WTC11 (cell line): ENCODE results near the gene FGFR1OP2. TPM values are rescaled to one million over a fixed set of nuclear protein-coding genes. Genes with fewer than 3 reads are reported as not detected.

Source experiments
- ATAC-seq: fragments of 200-7000 bp; cut with Tn5 transposase; 2 replicates; pipeline ENCODE4 v1.10.0; 2021; ENCODE audit warnings: mild to moderate bottlenecking, moderate library complexity
- CTCF ChIA-PET: fragments of 300-600 bp; sonication (Branson Sonifier 250); formaldehyde crosslinking; loops from one replicate; lab custom pipeline; 2021; ENCODE audit warnings: antibody characterized with exemption; lab: Charles Lee
- POLR2A ChIA-PET: fragments of 350-600 bp; sonication (Branson Sonifier 250); formaldehyde crosslinking; loops from one replicate; lab custom pipeline; 2021; ENCODE audit warnings: antibody characterized with exemption; lab: Charles Lee
- DNase-seq: peaks from one replicate; pipeline ENCODE4 v3.0.0; 2021; ENCODE audit warnings: low spot score
- H3K27ac Mint-ChIP-seq: 2 replicates; pipeline ENCODE4 v1.8.0; 2021; ENCODE audit warnings: mixed read lengths
- H3K27me3 Mint-ChIP-seq: 2 replicates; pipeline ENCODE4 v1.8.0; 2021; ENCODE audit warnings: low read depth, mild to moderate bottlenecking, moderate library complexity, mixed read lengths
- H3K36me3 Mint-ChIP-seq: 2 replicates; pipeline ENCODE4 v1.8.0; 2021; ENCODE audit warnings: mixed read lengths
- H3K4me1 Mint-ChIP-seq: 2 replicates; pipeline ENCODE4 v1.8.0; 2022; ENCODE audit warnings: mixed read lengths
- H3K4me3 Mint-ChIP-seq: 2 replicates; pipeline ENCODE4 v1.8.0; 2021; ENCODE audit warnings: mild to moderate bottlenecking, moderate library complexity, mixed read lengths
- H3K9me3 Mint-ChIP-seq: 2 replicates; pipeline ENCODE4 v1.8.0; 2021; ENCODE audit warnings: mixed read lengths
- CDX4 ChIP-seq: fragments of 250-450 bp; sonication (Bioruptor Pico); IDR thresholded peaks from 2 replicates; pipeline ENCODE4 v1.9.0; 2021; ENCODE audit warnings: moderate library complexity, mild to moderate bottlenecking, inconsistent platforms, borderline replicate concordance
- EMX1 ChIP-seq: fragments of 250-450 bp; sonication (Bioruptor Pico); IDR thresholded peaks from 2 replicates; pipeline ENCODE4 v1.8.0; 2021; ENCODE audit warnings: mild to moderate bottlenecking
- ESRRA ChIP-seq: sonication (generic); formaldehyde crosslinking; IDR thresholded peaks from 2 replicates; pipeline ENCODE4 v1.8.1; 2022; ENCODE audit warnings: mild to moderate bottlenecking, missing genetic modification reagents, borderline replicate concordance
- ETV6 ChIP-seq: sonication (generic); formaldehyde crosslinking; IDR thresholded peaks from 2 replicates; pipeline ENCODE4 v1.8.1; 2022; ENCODE audit warnings: mild to moderate bottlenecking, missing genetic modification reagents
- FOXP1 ChIP-seq: sonication (generic); formaldehyde crosslinking; IDR thresholded peaks from 2 replicates; pipeline ENCODE4 v1.8.0; 2022; ENCODE audit warnings: missing genetic modification reagents, mild to moderate bottlenecking, moderate library complexity, borderline replicate concordance
- HMGA2 ChIP-seq: fragments of 250-450 bp; sonication (Bioruptor Pico); IDR thresholded peaks from 2 replicates; pipeline ENCODE4 v1.4.0; 2021; ENCODE audit warnings: mild to moderate bottlenecking, moderate library complexity
- MYBL2 ChIP-seq: sonication (generic); formaldehyde crosslinking; IDR thresholded peaks from 2 replicates; pipeline ENCODE4 v1.8.1; 2023; ENCODE audit warnings: mild to moderate bottlenecking, moderate library complexity, missing genetic modification reagents
- NR1H2 ChIP-seq: sonication (generic); formaldehyde crosslinking; IDR thresholded peaks from 2 replicates; pipeline ENCODE4 v1.9.0; 2021; ENCODE audit warnings: mild to moderate bottlenecking, moderate library complexity, missing genetic modification reagents
- NR2C2 ChIP-seq: sonication (generic); formaldehyde crosslinking; IDR thresholded peaks from 2 replicates; pipeline ENCODE4 v1.8.0; 2022; ENCODE audit warnings: mild to moderate bottlenecking, missing genetic modification reagents
- OVOL2 ChIP-seq: fragments of 250-450 bp; sonication (Bioruptor Pico); IDR thresholded peaks from 2 replicates; pipeline ENCODE4 v1.9.0; 2021; ENCODE audit warnings: mild to moderate bottlenecking, borderline replicate concordance
- SMAD3 ChIP-seq: sonication (generic); formaldehyde crosslinking; IDR thresholded peaks from 2 replicates; pipeline ENCODE4 v1.8.0; 2022; ENCODE audit warnings: missing genetic modification reagents, mild to moderate bottlenecking, borderline replicate concordance
- TCF7 ChIP-seq: sonication (generic); formaldehyde crosslinking; IDR thresholded peaks from 2 replicates; pipeline ENCODE4 v1.8.0; 2022; ENCODE audit warnings: mild to moderate bottlenecking, low read depth, missing genetic modification reagents, moderate library complexity
- TP53 ChIP-seq: sonication (generic); formaldehyde crosslinking; IDR thresholded peaks from 2 replicates; pipeline ENCODE4 v1.8.1; 2023; ENCODE audit warnings: mild to moderate bottlenecking, missing genetic modification reagents
- ZNF121 ChIP-seq: sonication (generic); formaldehyde crosslinking; IDR thresholded peaks from 2 replicates; pipeline ENCODE4 v1.8.0; 2023; ENCODE audit warnings: missing genetic modification reagents
- ZNF219 ChIP-seq: sonication (generic); formaldehyde crosslinking; IDR thresholded peaks from 2 replicates; pipeline ENCODE4 v1.8.0; 2023; ENCODE audit warnings: missing genetic modification reagents, mild to moderate bottlenecking, borderline replicate concordance
- total RNA-seq: library from RNA; stranded (reverse); gene quantifications from 3 replicates; pipeline ENCODE4 v1.2.3, GENCODE V29; 2021
- TF ChIP-seq, protein P1 (sequence below): fragments of 250-450 bp; sonication (Bioruptor Pico); IDR thresholded peaks from 2 replicates; pipeline ENCODE4 v1.9.0; 2021; ENCODE audit warnings: mild to moderate bottlenecking, borderline replicate concordance
- TF ChIP-seq, protein P2 (sequence below): sonication (generic); formaldehyde crosslinking; IDR thresholded peaks from 2 replicates; pipeline ENCODE4 v1.8.0; 2023; ENCODE audit warnings: missing genetic modification reagents, mild to moderate bottlenecking, borderline replicate concordance
- TF ChIP-seq, protein P3 (sequence below): sonication (generic); formaldehyde crosslinking; IDR thresholded peaks from 2 replicates; pipeline ENCODE4 v1.8.1; 2023; ENCODE audit warnings: mild to moderate bottlenecking, moderate library complexity, missing genetic modification reagents

FGFR1OP2 gene
- total RNA-seq, 1 experiment from 2014 or later: 28.9 TPM

GRCh38 chr12:27012239-27012981, 74.1 kb downstream of the FGFR1OP2 start:
- peaks cover 45% of the 10 kb centered on the region for H3K4me1 Mint-ChIP-seq
- H3K36me3 Mint-ChIP-seq: no peaks in the 10 kb centered on the region
- TF ChIP-seq ZNF219 (CRISPR knock-in tag): no peak
- TF ChIP-seq HMGA2 (CRISPR knock-in tag): no peak
- TF ChIP-seq ZNF121: no peak
- TF ChIP-seq, protein P1, sequence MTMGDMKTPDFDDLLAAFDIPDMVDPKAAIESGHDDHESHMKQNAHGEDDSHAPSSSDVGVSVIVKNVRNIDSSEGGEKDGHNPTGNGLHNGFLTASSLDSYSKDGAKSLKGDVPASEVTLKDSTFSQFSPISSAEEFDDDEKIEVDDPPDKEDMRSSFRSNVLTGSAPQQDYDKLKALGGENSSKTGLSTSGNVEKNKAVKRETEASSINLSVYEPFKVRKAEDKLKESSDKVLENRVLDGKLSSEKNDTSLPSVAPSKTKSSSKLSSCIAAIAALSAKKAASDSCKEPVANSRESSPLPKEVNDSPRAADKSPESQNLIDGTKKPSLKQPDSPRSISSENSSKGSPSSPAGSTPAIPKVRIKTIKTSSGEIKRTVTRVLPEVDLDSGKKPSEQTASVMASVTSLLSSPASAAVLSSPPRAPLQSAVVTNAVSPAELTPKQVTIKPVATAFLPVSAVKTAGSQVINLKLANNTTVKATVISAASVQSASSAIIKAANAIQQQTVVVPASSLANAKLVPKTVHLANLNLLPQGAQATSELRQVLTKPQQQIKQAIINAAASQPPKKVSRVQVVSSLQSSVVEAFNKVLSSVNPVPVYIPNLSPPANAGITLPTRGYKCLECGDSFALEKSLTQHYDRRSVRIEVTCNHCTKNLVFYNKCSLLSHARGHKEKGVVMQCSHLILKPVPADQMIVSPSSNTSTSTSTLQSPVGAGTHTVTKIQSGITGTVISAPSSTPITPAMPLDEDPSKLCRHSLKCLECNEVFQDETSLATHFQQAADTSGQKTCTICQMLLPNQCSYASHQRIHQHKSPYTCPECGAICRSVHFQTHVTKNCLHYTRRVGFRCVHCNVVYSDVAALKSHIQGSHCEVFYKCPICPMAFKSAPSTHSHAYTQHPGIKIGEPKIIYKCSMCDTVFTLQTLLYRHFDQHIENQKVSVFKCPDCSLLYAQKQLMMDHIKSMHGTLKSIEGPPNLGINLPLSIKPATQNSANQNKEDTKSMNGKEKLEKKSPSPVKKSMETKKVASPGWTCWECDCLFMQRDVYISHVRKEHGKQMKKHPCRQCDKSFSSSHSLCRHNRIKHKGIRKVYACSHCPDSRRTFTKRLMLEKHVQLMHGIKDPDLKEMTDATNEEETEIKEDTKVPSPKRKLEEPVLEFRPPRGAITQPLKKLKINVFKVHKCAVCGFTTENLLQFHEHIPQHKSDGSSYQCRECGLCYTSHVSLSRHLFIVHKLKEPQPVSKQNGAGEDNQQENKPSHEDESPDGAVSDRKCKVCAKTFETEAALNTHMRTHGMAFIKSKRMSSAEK (CRISPR knock-in tag): no peak
- no peak for TF ChIP-seq TCF7 (CRISPR knock-in tag)
- TF ChIP-seq ETV6 (CRISPR knock-in tag): no peak
- TF ChIP-seq OVOL2: no peak
- TF ChIP-seq NR2C2 (CRISPR knock-in tag): no peak
- no peak for TF ChIP-seq ESRRA (CRISPR knock-in tag)
- TF ChIP-seq CDX4 (CRISPR knock-in tag): no peak
- TF ChIP-seq, protein P2, sequence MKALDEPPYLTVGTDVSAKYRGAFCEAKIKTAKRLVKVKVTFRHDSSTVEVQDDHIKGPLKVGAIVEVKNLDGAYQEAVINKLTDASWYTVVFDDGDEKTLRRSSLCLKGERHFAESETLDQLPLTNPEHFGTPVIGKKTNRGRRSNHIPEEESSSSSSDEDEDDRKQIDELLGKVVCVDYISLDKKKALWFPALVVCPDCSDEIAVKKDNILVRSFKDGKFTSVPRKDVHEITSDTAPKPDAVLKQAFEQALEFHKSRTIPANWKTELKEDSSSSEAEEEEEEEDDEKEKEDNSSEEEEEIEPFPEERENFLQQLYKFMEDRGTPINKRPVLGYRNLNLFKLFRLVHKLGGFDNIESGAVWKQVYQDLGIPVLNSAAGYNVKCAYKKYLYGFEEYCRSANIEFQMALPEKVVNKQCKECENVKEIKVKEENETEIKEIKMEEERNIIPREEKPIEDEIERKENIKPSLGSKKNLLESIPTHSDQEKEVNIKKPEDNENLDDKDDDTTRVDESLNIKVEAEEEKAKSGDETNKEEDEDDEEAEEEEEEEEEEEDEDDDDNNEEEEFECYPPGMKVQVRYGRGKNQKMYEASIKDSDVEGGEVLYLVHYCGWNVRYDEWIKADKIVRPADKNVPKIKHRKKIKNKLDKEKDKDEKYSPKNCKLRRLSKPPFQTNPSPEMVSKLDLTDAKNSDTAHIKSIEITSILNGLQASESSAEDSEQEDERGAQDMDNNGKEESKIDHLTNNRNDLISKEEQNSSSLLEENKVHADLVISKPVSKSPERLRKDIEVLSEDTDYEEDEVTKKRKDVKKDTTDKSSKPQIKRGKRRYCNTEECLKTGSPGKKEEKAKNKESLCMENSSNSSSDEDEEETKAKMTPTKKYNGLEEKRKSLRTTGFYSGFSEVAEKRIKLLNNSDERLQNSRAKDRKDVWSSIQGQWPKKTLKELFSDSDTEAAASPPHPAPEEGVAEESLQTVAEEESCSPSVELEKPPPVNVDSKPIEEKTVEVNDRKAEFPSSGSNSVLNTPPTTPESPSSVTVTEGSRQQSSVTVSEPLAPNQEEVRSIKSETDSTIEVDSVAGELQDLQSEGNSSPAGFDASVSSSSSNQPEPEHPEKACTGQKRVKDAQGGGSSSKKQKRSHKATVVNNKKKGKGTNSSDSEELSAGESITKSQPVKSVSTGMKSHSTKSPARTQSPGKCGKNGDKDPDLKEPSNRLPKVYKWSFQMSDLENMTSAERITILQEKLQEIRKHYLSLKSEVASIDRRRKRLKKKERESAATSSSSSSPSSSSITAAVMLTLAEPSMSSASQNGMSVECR (CRISPR knock-in tag): no peak
- H3K27ac Mint-ChIP-seq: peak overlapping the region; percentile 52; the same call in 1 of the 2 replicates
- ChIA-PET CTCF (no interaction called here), POLR2A (interaction anchor here (1.1 kb wide), 1 partner anchor 10 kb away, joined by 3 read pairs; the partner anchor contains the start of gene MED21)
- H3K9me3 Mint-ChIP-seq: no peaks in the 10 kb centered on the region
- DNase-seq (no peak), ATAC-seq (no peak)
- peak overlapping the region; percentile 92 for H3K4me3 Mint-ChIP-seq
- no peaks in the 10 kb centered on the region for H3K27me3 Mint-ChIP-seq

- TF ChIP-seq NR1H2 (CRISPR knock-in tag) (no peak), EMX1 (CRISPR knock-in tag) (no peak), FOXP1 (CRISPR knock-in tag) (no peak), TP53 (CRISPR knock-in tag) (no peak), MYBL2 (CRISPR knock-in tag) (no peak), SMAD3 (CRISPR knock-in tag) (no peak)
- TF ChIP-seq, protein P3, sequence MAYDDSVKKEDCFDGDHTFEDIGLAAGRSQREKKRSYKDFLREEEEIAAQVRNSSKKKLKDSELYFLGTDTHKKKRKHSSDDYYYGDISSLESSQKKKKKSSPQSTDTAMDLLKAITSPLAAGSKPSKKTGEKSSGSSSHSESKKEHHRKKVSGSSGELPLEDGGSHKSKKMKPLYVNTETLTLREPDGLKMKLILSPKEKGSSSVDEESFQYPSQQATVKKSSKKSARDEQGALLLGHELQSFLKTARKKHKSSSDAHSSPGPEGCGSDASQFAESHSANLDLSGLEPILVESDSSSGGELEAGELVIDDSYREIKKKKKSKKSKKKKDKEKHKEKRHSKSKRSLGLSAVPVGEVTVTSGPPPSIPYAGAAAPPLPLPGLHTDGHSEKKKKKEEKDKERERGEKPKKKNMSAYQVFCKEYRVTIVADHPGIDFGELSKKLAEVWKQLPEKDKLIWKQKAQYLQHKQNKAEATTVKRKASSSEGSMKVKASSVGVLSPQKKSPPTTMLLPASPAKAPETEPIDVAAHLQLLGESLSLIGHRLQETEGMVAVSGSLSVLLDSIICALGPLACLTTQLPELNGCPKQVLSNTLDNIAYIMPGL (CRISPR knock-in tag): no peak
- Mint-ChIP-seq H3K4me3 (peak overlapping the region; percentile 92), H3K9me3 (no peaks in the 10 kb centered on the region), H3K4me1 (peaks cover 45% of the 10 kb centered on the region), H3K36me3 (no peaks in the 10 kb centered on the region), H3K27me3 (no peaks in the 10 kb centered on the region), H3K27ac (peak overlapping the region; percentile 32; the same call in 1 of the 2 replicates)
- ChIA-PET CTCF (no interaction called here), POLR2A (interaction anchor here (1.1 kb wide), 1 partner anchor 10 kb away, joined by 3 read pairs; the partner anchor contains the start of gene MED21)
- ATAC-seq (no peak), DNase-seq (no peak)
Measured at GRCh38 chr12:27012982-27013255, 74.6 kb downstream of the FGFR1OP2 start.
